Lower lobe of right lung (tissue), 2 donors: ENCODE results near the gene MC5R. TPM values are rescaled to one million over a fixed set of nuclear protein-coding genes. Genes with fewer than 3 reads are reported as not detected.
"Not testable (repeated sequence)": the region's sequence is repeated elsewhere in the genome, so short reads cannot be mapped to it uniquely, and the experiment has no call there.

ENCODE experiments used
- ATAC-seq, 2 donors: fragments of 200-7000 bp; cut with Tn5 transposase; one replicate each; pipeline ENCODE4 v1.9.1; 2020 to 2022; ENCODE audit warnings: mild to moderate bottlenecking in 2 of 2, moderate library complexity in 2 of 2
- DNase-seq: peaks from one replicate; pipeline ENCODE4 v3.0.0-alpha.2; 2020
- H3K27ac ChIP-seq: fragments of 200-600 bp; one replicate; pipeline ENCODE4 v1.8.0; 2022
- H3K27me3 ChIP-seq: fragments of 200-600 bp; one replicate; pipeline ENCODE4 v1.8.0; 2022; ENCODE audit warnings: low read depth
- H3K36me3 ChIP-seq: fragments of 200-600 bp; one replicate; pipeline ENCODE4 v1.8.0; 2022; ENCODE audit warnings: mild to moderate bottlenecking
- H3K4me1 ChIP-seq: fragments of 200-600 bp; one replicate; pipeline ENCODE4 v1.8.0; 2022
- H3K4me3 ChIP-seq: fragments of 200-600 bp; one replicate; pipeline ENCODE4 v1.8.0; 2022; ENCODE audit warnings: mild to moderate bottlenecking
- H3K9me3 ChIP-seq: fragments of 200-600 bp; one replicate; pipeline ENCODE4 v1.8.0; 2022
- intact Hi-C: fragments of 100-400 bp; cut with DNase I; formaldehyde crosslinking; loops from one replicate; pipeline ENCODE4 v1.11.0; 2022
- total RNA-seq: library from RNA; stranded (reverse); fragmentation: NEBNext Ultra II Directional; extraction: Animal tissue kit (Norgen Biotek cat#: 25700); gene quantifications from one replicate; pipeline ENCODE4 v1.2.1, GENCODE V29; 2021
- TF ChIP-seq, protein P1 (sequence below): fragments of 200-600 bp; IDR thresholded peaks from one replicate; pipeline ENCODE4 v1.8.0; 2022; ENCODE audit warnings: antibody characterized with exemption, mild to moderate bottlenecking
- donor health status: DM: no; HTN: yes; CAD: no; lungs with severe emphysema.

The MC5R gene
- total RNA-seq, 1 donor from 2014 or later, result not detected

DNA sequence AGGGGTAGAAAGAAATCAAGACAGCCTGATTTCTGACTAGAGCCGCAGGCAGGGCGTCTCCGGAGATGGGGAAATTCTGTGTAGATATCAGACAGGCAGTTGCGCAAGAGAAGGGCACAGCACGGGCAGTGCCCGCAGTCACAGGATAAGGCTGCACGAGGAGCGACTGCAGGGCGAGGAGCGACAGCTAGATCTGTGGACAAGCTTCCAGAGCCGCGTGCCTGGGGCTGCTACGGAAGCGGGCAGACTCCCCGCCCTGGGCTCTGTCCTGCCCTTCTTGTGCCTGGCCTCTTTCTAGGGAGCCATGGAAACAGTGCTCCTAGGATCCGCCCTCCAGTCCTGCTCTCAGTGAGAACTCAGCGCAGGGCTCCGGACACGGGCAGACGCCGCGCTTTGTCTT lies 12.6 kb downstream of the MC5R start:
- no peaks in the 10 kb centered on the region for H3K9me3 ChIP-seq
- no peak for ATAC-seq
- H3K4me1 ChIP-seq, result no peaks in the 10 kb centered on the region
- intact Hi-C loops, result no loop called here
- H3K27ac ChIP-seq, result no peak overlapping the region
- TF ChIP-seq, protein P1, sequence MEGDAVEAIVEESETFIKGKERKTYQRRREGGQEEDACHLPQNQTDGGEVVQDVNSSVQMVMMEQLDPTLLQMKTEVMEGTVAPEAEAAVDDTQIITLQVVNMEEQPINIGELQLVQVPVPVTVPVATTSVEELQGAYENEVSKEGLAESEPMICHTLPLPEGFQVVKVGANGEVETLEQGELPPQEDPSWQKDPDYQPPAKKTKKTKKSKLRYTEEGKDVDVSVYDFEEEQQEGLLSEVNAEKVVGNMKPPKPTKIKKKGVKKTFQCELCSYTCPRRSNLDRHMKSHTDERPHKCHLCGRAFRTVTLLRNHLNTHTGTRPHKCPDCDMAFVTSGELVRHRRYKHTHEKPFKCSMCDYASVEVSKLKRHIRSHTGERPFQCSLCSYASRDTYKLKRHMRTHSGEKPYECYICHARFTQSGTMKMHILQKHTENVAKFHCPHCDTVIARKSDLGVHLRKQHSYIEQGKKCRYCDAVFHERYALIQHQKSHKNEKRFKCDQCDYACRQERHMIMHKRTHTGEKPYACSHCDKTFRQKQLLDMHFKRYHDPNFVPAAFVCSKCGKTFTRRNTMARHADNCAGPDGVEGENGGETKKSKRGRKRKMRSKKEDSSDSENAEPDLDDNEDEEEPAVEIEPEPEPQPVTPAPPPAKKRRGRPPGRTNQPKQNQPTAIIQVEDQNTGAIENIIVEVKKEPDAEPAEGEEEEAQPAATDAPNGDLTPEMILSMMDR, result no peak
- no peak overlapping the region for H3K4me3 ChIP-seq
- DNase-seq, result no peak
- H3K36me3 ChIP-seq, result no peaks in the 10 kb centered on the region
- H3K27me3 ChIP-seq, result peaks cover 10% of the 10 kb centered on the region

DNA sequence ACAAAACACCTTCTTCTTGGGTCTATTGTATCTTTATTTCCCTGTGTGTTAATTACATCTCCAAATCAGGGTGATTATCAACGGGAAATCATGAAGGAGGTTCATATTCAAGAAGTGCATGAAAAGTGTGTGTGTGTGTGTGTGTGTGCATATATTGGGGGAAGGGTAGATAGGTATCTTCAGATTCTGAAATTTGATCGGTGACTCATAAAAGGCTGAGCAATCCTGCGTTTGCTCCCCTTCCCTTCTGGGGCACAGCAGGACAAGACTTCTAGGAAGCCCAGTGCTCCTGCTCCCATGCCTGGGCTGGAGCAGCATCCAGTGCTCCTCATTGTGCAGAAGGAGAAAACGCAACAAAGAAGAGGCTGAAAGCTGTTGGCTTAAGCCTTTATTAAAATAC lies 25.8 kb downstream of the MC5R start:
- TF ChIP-seq, protein P1, result no peak
- intact Hi-C loops, result no loop called here
- H3K9me3 ChIP-seq, result peaks cover 8% of the 10 kb centered on the region
- H3K4me1 ChIP-seq, result no peaks in the 10 kb centered on the region
- H3K36me3 ChIP-seq, result no peaks in the 10 kb centered on the region
- H3K4me3 ChIP-seq, result no peak overlapping the region
- ATAC-seq (no peak), DNase-seq (no peak)
- H3K27ac ChIP-seq, result no peak overlapping the region
- H3K27me3 ChIP-seq, result no peaks in the 10 kb centered on the region

DNA sequence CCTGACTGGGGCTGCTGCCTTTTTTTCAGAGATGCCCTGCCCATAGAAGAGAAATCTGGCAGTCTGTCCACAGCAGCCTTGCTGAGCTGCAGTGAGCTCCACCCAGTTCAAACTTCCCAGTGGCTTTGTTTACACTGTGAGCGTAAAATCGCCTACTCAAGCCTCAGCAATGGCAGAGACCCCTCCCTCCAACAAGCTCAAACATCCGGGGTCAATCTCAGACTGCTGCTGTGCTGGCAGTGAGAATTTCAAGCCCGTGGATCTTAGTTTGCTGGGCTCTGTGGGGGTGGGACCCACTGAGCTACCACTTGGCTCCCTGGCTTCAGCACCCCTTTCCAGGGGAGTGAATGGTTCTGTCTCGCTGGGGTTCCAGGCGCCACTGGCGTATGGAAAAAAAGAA lies 38.9 kb downstream of the MC5R start:
- H3K4me3 ChIP-seq, H3K36me3 ChIP-seq, DNase-seq, H3K27me3 ChIP-seq, H3K9me3 ChIP-seq, ATAC-seq, H3K4me1 ChIP-seq, H3K27ac ChIP-seq, intact Hi-C loops: not testable (repeated sequence)

DNA sequence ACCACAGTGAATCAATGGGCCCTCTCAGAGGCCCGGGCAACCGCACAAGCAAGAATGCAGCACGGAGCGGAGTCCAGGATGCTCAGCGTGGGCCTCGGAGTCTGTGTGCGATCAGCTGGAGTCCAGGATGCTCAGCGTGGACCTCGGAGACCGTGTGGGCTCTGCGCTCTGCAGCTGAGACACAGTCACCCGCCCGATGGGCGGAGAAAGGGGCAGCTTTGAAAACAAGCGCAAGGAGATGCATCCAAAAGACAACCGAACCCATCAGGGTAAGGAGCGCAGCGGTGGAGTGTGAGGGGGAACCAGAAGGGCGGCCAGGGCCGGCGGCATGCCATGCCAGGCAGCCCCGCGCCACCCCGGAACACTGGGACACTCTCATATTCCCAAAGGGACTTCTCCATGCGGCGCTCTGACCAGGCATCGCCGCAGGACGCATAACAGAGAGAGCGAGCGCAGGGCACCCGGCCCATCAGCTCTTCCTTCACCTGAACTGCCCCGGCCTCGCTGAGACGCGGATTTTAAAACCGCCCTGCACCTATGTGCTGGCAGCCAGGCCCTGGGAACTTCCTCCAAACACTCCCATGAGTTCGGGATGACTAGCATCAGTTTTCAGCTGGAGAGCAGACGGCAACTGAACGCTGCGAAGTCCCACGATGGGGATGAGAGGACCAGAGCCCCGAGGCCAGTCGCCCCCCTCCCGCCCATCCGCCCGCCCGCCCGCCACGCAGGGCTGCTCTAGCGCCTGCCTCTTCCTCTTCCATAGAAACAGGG lies 44.7 kb downstream of the MC5R start:
- DNase-seq (no peak), ATAC-seq (peak in 1 of 2 donors; percentile 21)
- intact Hi-C loops, result no loop called here
- Histone ChIP-seq H3K36me3 (no peaks in the 10 kb centered on the region), H3K27me3 (peaks cover 37% of the 10 kb centered on the region), H3K9me3 (no peaks in the 10 kb centered on the region), H3K27ac (no peak overlapping the region), H3K4me1 (no peaks in the 10 kb centered on the region), H3K4me3 (no peak overlapping the region)
- TF ChIP-seq, protein P1, result no peak

DNA sequence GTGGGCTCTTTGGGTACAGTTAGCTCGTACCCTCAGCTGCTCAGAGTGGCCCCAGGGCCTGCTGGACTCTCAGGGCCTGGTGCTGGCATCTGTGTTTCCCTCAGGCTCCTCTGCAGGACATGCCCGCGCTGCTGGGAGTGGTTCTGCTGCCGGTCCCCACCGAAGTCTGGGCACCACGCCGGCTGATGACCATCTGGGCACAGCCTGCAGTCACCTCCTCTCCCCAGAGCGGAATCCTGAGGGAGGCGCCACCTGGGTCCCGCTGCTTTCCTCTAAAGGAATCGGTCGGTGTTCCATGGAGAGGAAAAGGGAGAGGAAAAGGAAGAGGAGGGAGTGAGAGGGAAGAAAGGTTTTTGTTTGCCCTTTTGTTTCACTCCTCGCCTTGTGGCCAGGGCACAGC lies 47.8 kb downstream of the MC5R start:
- no peak overlapping the region for H3K27ac ChIP-seq
- TF ChIP-seq, protein P1, result no peak
- H3K9me3 ChIP-seq, result no peaks in the 10 kb centered on the region
- ATAC-seq, result peak in 1 of 2 donors; percentile 14
- H3K27me3 ChIP-seq, result peaks cover 37% of the 10 kb centered on the region
- no peak for DNase-seq
- H3K4me3 ChIP-seq, result no peak overlapping the region
- intact Hi-C loops, result no loop called here
- no peaks in the 10 kb centered on the region for H3K4me1 ChIP-seq
- H3K36me3 ChIP-seq, result no peaks in the 10 kb centered on the region

DNA sequence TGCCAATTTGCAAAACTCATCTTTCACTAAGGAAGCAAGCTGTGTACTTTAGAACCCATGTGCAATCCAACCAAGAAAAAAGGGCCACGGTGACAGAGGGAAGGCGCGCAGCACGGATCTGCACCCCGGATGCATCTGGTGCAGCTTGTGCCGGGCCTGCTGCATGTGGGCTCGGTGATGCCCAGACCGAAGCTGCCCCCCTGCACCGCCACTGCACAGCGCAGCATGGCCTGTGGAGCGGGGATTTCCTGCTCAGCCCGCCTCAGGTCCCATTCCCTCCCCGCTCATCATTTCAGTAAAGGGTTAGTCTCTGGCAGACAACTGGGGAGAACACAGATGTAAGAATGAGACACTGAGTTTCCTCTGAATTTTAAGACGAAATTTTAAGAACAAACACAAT lies 48.4 kb downstream of the MC5R start:
- H3K36me3 ChIP-seq, result no peaks in the 10 kb centered on the region
- intact Hi-C loops, result no loop called here
- H3K9me3 ChIP-seq, result no peaks in the 10 kb centered on the region
- DNase-seq, result no peak
- H3K4me1 ChIP-seq, result no peaks in the 10 kb centered on the region
- no peak for ATAC-seq
- H3K27me3 ChIP-seq, result peaks cover 37% of the 10 kb centered on the region
- H3K27ac ChIP-seq, result no peak overlapping the region
- TF ChIP-seq, protein P1, result no peak
- H3K4me3 ChIP-seq, result no peak overlapping the region
